ENCODE measurements around the gene MLLT1. TPM values are rescaled to one million over a fixed set of nuclear protein-coding genes. Genes with fewer than 3 reads are reported as not detected.

The MLLT1 gene
- total and polyA plus RNA-seq, 2 of the 8 experiments (the other 6 are each of a cell fraction or from before 2014, with no cell fraction given): 18.8 to 45.1 TPM

DNA sequence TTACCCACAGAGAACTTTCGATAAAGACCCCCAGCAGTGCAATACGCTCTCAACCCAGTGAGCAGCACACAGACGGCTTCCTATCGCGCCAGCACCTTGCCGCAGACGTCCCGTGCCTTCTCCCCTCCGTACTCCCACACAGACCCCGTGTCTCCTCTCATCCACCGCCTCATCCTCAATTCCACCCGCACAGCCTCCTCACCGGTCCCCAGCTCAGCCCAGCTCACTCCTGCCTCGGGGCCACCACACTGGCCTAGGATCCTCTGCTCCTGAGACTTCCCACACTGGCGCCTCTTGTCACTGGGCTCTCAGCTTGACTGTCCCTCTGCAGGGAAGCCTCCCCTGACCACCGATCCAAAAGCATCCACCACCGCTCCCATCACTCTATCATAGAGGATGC is 9.0 kb downstream of the MLLT1 start:
- peaks cover 0 to 85% of the 10 kb centered on the region in 2 experiments; a peak in 3 of 4 replicates for H3K79me2 ChIP-seq (ENCODE audit: control insufficient read depth in 1 of 2, insufficient read depth in 2 of 2, low read length in 2 of 2)
- no peak overlapping the region for H2AFZ ChIP-seq (ENCODE audit: low read length)
- no peak for TF ChIP-seq SIRT6 (IDR thresholded peaks at IDR 0.05; ENCODE audit: low read length)
- TF ChIP-seq YY1 (IDR thresholded peaks at IDR 0.05; ENCODE audit: low read depth, low read length): no peak
- no peak for TF ChIP-seq JUND (IDR thresholded peaks at IDR 0.05; ENCODE audit: low read length)
- TF ChIP-seq TBP (IDR thresholded peaks at IDR 0.05; ENCODE audit: low read depth, low read length): no peak
- TF ChIP-seq HDAC6 (IDR thresholded peaks at IDR 0.05; ENCODE audit: low read depth, low read length): no peak
- TF ChIP-seq SP4 (IDR thresholded peaks at IDR 0.05; ENCODE audit: low read length): no peak
- TF ChIP-seq EP300 (IDR thresholded peaks at IDR 0.05; ENCODE audit: borderline replicate concordance in 1 of 2, low read depth in 2 of 2, low read length in 2 of 2): no peak
- TF ChIP-seq SUZ12 (IDR thresholded peaks at IDR 0.05; ENCODE audit: low read length): no peak
- TF ChIP-seq, protein P1, sequence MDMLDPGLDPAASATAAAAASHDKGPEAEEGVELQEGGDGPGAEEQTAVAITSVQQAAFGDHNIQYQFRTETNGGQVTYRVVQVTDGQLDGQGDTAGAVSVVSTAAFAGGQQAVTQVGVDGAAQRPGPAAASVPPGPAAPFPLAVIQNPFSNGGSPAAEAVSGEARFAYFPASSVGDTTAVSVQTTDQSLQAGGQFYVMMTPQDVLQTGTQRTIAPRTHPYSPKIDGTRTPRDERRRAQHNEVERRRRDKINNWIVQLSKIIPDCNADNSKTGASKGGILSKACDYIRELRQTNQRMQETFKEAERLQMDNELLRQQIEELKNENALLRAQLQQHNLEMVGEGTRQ (IDR thresholded peaks at IDR 0.05; ENCODE audit: low read length): no peak
- POLR2A ChIA-PET (ENCODE audit: partially characterized antibody): interaction anchor here (0.9 to 1.8 kb wide), 3 partner anchors 10 to 48 kb away, joined by 3 to 8 read pairs (median 4); no protein-coding TSS in a partner anchor
- H4K20me1 ChIP-seq (replicated peaks in 1 of 2; ENCODE audit: control insufficient read depth in 1 of 2, insufficient read depth in 2 of 2, low read length in 2 of 2): peaks cover 39 to 53% of the 10 kb centered on the region in 2 experiments
- no peak overlapping the region for H4K91ac ChIP-seq (replicated peaks; ENCODE audit: insufficient read length, low read length)
- DNase-seq (ENCODE audit: low read depth in 1 of 2, low spot score in 2 of 2): no peak
- no peak overlapping the region for H2BK12ac ChIP-seq (ENCODE audit: low read depth, low read length)
- H2AK5ac ChIP-seq (ENCODE audit: low read depth, low read length): no peak overlapping the region
- CTCF ChIA-PET (ENCODE audit: partially characterized antibody): interaction anchor here (0.6 to 3.8 kb wide), 20 partner anchors 10 to 593 kb away, joined by 3 to 41 read pairs (median 4); no protein-coding TSS in a partner anchor
- no peak overlapping the region; a peak in 1 of 7 replicates for H3K9ac ChIP-seq (replicated peaks in 1 of 4; ENCODE audit: extremely low read depth in 1 of 4, low read depth in 3 of 4, low read length in 3 of 4)
- H3K23me2 ChIP-seq (ENCODE audit: low read depth, low read length): no peaks in the 10 kb centered on the region
- H3K4me2 ChIP-seq (ENCODE audit: insufficient read depth in 1 of 2, low read depth in 2 of 2, low read length in 2 of 2): no peak overlapping the region
- peaks cover 0 to 26% (median 10%) of the 10 kb centered on the region in 4 experiments; a peak in 3 of 8 replicates for H3K36me3 ChIP-seq (ENCODE audit: control insufficient read depth in 2 of 4, insufficient read depth in 4 of 4, low read length in 3 of 4)
- no peak overlapping the region for H3K4me3 ChIP-seq (ENCODE audit: extremely low read depth in 1 of 4, insufficient read depth in 2 of 4, low read depth in 3 of 4, low read length in 4 of 4)
- no peak overlapping the region for H3K4ac ChIP-seq (replicated peaks; ENCODE audit: insufficient read length, low read depth, low read length)
- no peak overlapping the region for H4K5ac ChIP-seq (ENCODE audit: insufficient read length, low read depth, low read length)
- no peak overlapping the region for H3K14ac ChIP-seq (ENCODE audit: insufficient read length)
- H2BK5ac ChIP-seq (ENCODE audit: low read depth, low read length): no peak overlapping the region; the same call in 1 of the 2 replicates
- H3K4me1 ChIP-seq (replicated peaks in 1 of 4; ENCODE audit: control insufficient read depth in 3 of 4, insufficient read depth in 4 of 4, low read length in 3 of 4): peaks cover 6 to 31% (median 19%) of the 10 kb centered on the region in 4 experiments
- H2BK20ac ChIP-seq (ENCODE audit: low read length): no peak overlapping the region
- no peak overlapping the region for H2BK120ac ChIP-seq (replicated peaks; ENCODE audit: low read depth, low read length)
- H3K9me3 ChIP-seq (ENCODE audit: insufficient read depth in 2 of 2, low read depth in 1 of 2, low read length in 1 of 2): no peaks in the 10 kb centered on the region
- 0 out of 2 replicates have a peak overlapping the region, but pooled peaks have one; percentile 3 for H3K27ac ChIP-seq (ENCODE audit: low read depth, low read length)
- H3K79me1 ChIP-seq (ENCODE audit: low read depth, low read length): peaks cover 25% of the 10 kb centered on the region
- no peak overlapping the region for H3K23ac ChIP-seq (ENCODE audit: insufficient read length)
- H2BK15ac ChIP-seq (ENCODE audit: low read length): no peak overlapping the region
- H3K18ac ChIP-seq (ENCODE audit: extremely low read depth, low read length): no peak overlapping the region
- FAIRE-seq: no peak
- H3K27me3 ChIP-seq (replicated peaks in 1 of 4; ENCODE audit: control insufficient read depth in 3 of 4, extremely low read depth in 1 of 4, insufficient read depth in 3 of 4, low read length in 3 of 4): no peaks in the 10 kb centered on the region; a peak in 1 of 7 replicates
- WGBS, 2 experiments (ENCODE audit: extremely low coverage in 1 of 2, insufficient coverage in 1 of 2, insufficient read length in 1 of 2, insufficient replicate concordance in 2 of 2, low coverage in 1 of 2, low lambda C conversion rate in 2 of 2, missing lambda C conversion rate in 1 of 2): 96% methylated on average over 16 of the region's 17 CpGs; no CpG with 5 or more reads in 1 of the 2 experiments
- no peak overlapping the region for H4K8ac ChIP-seq (ENCODE audit: extremely low read depth, insufficient read depth, low read length)
- no peak overlapping the region for H3K56ac ChIP-seq (replicated peaks; ENCODE audit: insufficient read length, low read depth, low read length)
